Measurements from ENCODE around the gene ACSL3.

Gene ACSL3

GRCh38 chr2:222851956-222852617, 8.7 kb upstream of the ACSL3 start:
- H3K27me3 ChIP-seq (replicated peaks in 2 of 5; ENCODE audit: control insufficient read depth in 4 of 5, insufficient read depth in 5 of 5, low read length in 4 of 5), result no peaks in the 10 kb centered on the region
- no peak for DNase-seq
- WGBS (ENCODE audit: insufficient coverage), result 86% methylated on average over 1 of the region's 3 CpGs
- H3K9me3 ChIP-seq (ENCODE audit: control extremely low read depth in 1 of 5, control insufficient read depth in 4 of 5, insufficient read depth in 2 of 5, low read depth in 1 of 5, low read length in 4 of 5), result no peaks in the 10 kb centered on the region
- ChIA-PET CTCF (no interaction called here), POLR2A (no interaction called here)
- H3K4me1 ChIP-seq (ENCODE audit: control extremely low read depth in 1 of 4, control insufficient read depth in 4 of 4, insufficient read depth in 4 of 4, low read length in 3 of 4), result no peaks in the 10 kb centered on the region
- no peak overlapping the region for H3K4me3 ChIP-seq (ENCODE audit: control insufficient read depth in 1 of 7, extremely low read depth in 1 of 7, insufficient read depth in 4 of 7, low read depth in 2 of 7, low read length in 6 of 7)
- H3K27ac ChIP-seq (ENCODE audit: insufficient read depth in 1 of 2, low read depth in 1 of 2, low read length in 2 of 2, poor library complexity in 1 of 2, severe bottlenecking in 2 of 2), result no peak overlapping the region
- no peaks in the 10 kb centered on the region for H3K36me3 ChIP-seq (ENCODE audit: control insufficient read depth in 4 of 4, insufficient read depth in 4 of 4, low read length in 3 of 4)

- H3K4me3 ChIP-seq (ENCODE audit: control insufficient read depth in 1 of 7, extremely low read depth in 1 of 7, insufficient read depth in 4 of 7, low read depth in 2 of 7, low read length in 6 of 7), result no peak overlapping the region
- POLR2A ChIA-PET, result no interaction called here
- H3K4me1 ChIP-seq (ENCODE audit: control extremely low read depth in 1 of 4, control insufficient read depth in 4 of 4, insufficient read depth in 4 of 4, low read length in 3 of 4), result peaks cover 0 to 5% (median 2%) of the 10 kb centered on the region in 4 experiments
- no peaks in the 10 kb centered on the region for H3K27me3 ChIP-seq (replicated peaks in 2 of 5; ENCODE audit: control insufficient read depth in 4 of 5, insufficient read depth in 5 of 5, low read length in 4 of 5)
- CTCF ChIA-PET, result no interaction called here
- no peaks in the 10 kb centered on the region for H3K36me3 ChIP-seq (ENCODE audit: control insufficient read depth in 4 of 4, insufficient read depth in 4 of 4, low read length in 3 of 4)
- H3K9me3 ChIP-seq (ENCODE audit: control extremely low read depth in 1 of 5, control insufficient read depth in 4 of 5, insufficient read depth in 2 of 5, low read depth in 1 of 5, low read length in 4 of 5), result no peaks in the 10 kb centered on the region
- no peak overlapping the region for H3K27ac ChIP-seq (ENCODE audit: insufficient read depth in 1 of 2, low read depth in 1 of 2, low read length in 2 of 2, poor library complexity in 1 of 2, severe bottlenecking in 2 of 2)
- no peak for DNase-seq
- 100% methylated on average over 3 of the region's 11 CpGs for WGBS (ENCODE audit: insufficient coverage)
These were observed 5.8 kb upstream of the ACSL3 start for GRCh38 chr2:222854773-222855700.

- WGBS (ENCODE audit: insufficient coverage), result 69% methylated on average over 7 of the region's 10 CpGs
- CTCF ChIA-PET, result interaction anchor here (0.6 to 1.1 kb wide), 2 partner anchors 38 to 152 kb away, joined by 3 read pairs; no protein-coding TSS in a partner anchor
- Histone ChIP-seq H3K9me3 (ENCODE audit: control extremely low read depth in 1 of 5, control insufficient read depth in 4 of 5, insufficient read depth in 2 of 5, low read depth in 1 of 5, low read length in 4 of 5) (no peaks in the 10 kb centered on the region), H3K27ac (ENCODE audit: insufficient read depth in 1 of 2, low read depth in 1 of 2, low read length in 2 of 2, poor library complexity in 1 of 2, severe bottlenecking in 2 of 2) (peak overlapping the region in 1 of 2 experiments; percentile 56), H3K27me3 (replicated peaks in 2 of 5; ENCODE audit: control insufficient read depth in 4 of 5, insufficient read depth in 5 of 5, low read length in 4 of 5) (no peaks in the 10 kb centered on the region), H3K4me3 (ENCODE audit: control insufficient read depth in 1 of 7, extremely low read depth in 1 of 7, insufficient read depth in 4 of 7, low read depth in 2 of 7, low read length in 6 of 7) (peak overlapping the region in 6 of 7 experiments; percentile 61 to 89 (median 83)), H3K36me3 (ENCODE audit: control insufficient read depth in 4 of 4, insufficient read depth in 4 of 4, low read length in 3 of 4) (no peaks in the 10 kb centered on the region), H3K4me1 (ENCODE audit: control extremely low read depth in 1 of 4, control insufficient read depth in 4 of 4, insufficient read depth in 4 of 4, low read length in 3 of 4) (peaks cover 10 to 41% (median 16%) of the 10 kb centered on the region in 4 experiments)
- peak in 2 of 3 donors; percentile 7 to 15 for DNase-seq
- POLR2A ChIA-PET, result interaction anchor here (0.6 kb wide), 1 partner anchor 1500 kb away, joined by 3 read pairs; no protein-coding TSS in a partner anchor
These were observed 837 bp upstream of the ACSL3 start for GRCh38 chr2:222859786-222860612.

GRCh38 chr2:222861411-222862105, 722 bp downstream of the ACSL3 start:
- Histone ChIP-seq H3K9me3 (ENCODE audit: control extremely low read depth in 1 of 5, control insufficient read depth in 4 of 5, insufficient read depth in 2 of 5, low read depth in 1 of 5, low read length in 4 of 5) (no peaks in the 10 kb centered on the region), H3K36me3 (ENCODE audit: control insufficient read depth in 4 of 4, insufficient read depth in 4 of 4, low read length in 3 of 4) (no peaks in the 10 kb centered on the region), H3K27ac (ENCODE audit: insufficient read depth in 1 of 2, low read depth in 1 of 2, low read length in 2 of 2, poor library complexity in 1 of 2, severe bottlenecking in 2 of 2) (peak overlapping the region in 1 of 2 experiments; percentile 74), H3K4me3 (ENCODE audit: control insufficient read depth in 1 of 7, extremely low read depth in 1 of 7, insufficient read depth in 4 of 7, low read depth in 2 of 7, low read length in 6 of 7) (peak overlapping the region; percentile 68 to 89 (median 84)), H3K4me1 (ENCODE audit: control extremely low read depth in 1 of 4, control insufficient read depth in 4 of 4, insufficient read depth in 4 of 4, low read length in 3 of 4) (peaks cover 10 to 41% (median 16%) of the 10 kb centered on the region in 4 experiments), H3K27me3 (replicated peaks in 2 of 5; ENCODE audit: control insufficient read depth in 4 of 5, insufficient read depth in 5 of 5, low read length in 4 of 5) (no peaks in the 10 kb centered on the region)
- DNase-seq, result peak in 2 of 3 donors; percentile 50 to 59
- POLR2A ChIA-PET, result interaction anchor here (0.6 kb wide), 1 partner anchor 15 kb away, joined by 3 read pairs; no protein-coding TSS in a partner anchor
- WGBS (ENCODE audit: insufficient coverage), result under 1% methylated on average over 33 of the region's 42 CpGs
- CTCF ChIA-PET, result interaction anchor here (1.0 to 3.8 kb wide), 9 partner anchors 9 to 170 kb away, joined by 3 to 20 read pairs (median 5); no protein-coding TSS in a partner anchor

- Histone ChIP-seq H3K9me3 (ENCODE audit: control extremely low read depth in 1 of 5, control insufficient read depth in 4 of 5, insufficient read depth in 2 of 5, low read depth in 1 of 5, low read length in 4 of 5) (no peaks in the 10 kb centered on the region), H3K4me1 (ENCODE audit: control extremely low read depth in 1 of 4, control insufficient read depth in 4 of 4, insufficient read depth in 4 of 4, low read length in 3 of 4) (peaks cover 10 to 41% (median 16%) of the 10 kb centered on the region in 4 experiments), H3K4me3 (ENCODE audit: control insufficient read depth in 1 of 7, extremely low read depth in 1 of 7, insufficient read depth in 4 of 7, low read depth in 2 of 7, low read length in 6 of 7) (peak overlapping the region in 6 of 7 experiments; percentile 68 to 89 (median 84)), H3K36me3 (ENCODE audit: control insufficient read depth in 4 of 4, insufficient read depth in 4 of 4, low read length in 3 of 4) (no peaks in the 10 kb centered on the region), H3K27me3 (replicated peaks in 2 of 5; ENCODE audit: control insufficient read depth in 4 of 5, insufficient read depth in 5 of 5, low read length in 4 of 5) (no peaks in the 10 kb centered on the region), H3K27ac (ENCODE audit: insufficient read depth in 1 of 2, low read depth in 1 of 2, low read length in 2 of 2, poor library complexity in 1 of 2, severe bottlenecking in 2 of 2) (peak overlapping the region in 1 of 2 experiments; percentile 74)
- POLR2A ChIA-PET, result no interaction called here
- 55% methylated on average over 6 of the region's 7 CpGs for WGBS (ENCODE audit: insufficient coverage)
- DNase-seq, result peak in 1 of 3 donors; percentile 11
- CTCF ChIA-PET, result interaction anchor here (1.0 to 3.8 kb wide), 9 partner anchors 9 to 171 kb away, joined by 3 to 20 read pairs (median 5); no protein-coding TSS in a partner anchor
These were observed 1.5 kb downstream of the ACSL3 start for GRCh38 chr2:222862106-222862908.

Data from common myeloid progenitor, CD34-positive (primary cell).